ENCODE measurements around the gene ACKR2.

- TF ChIP-seq CTCF (optimal IDR thresholded peaks at IDR 0.05 in 1 of 3, IDR thresholded peaks at IDR 0.05 in 1 of 3, conservative IDR thresholded peaks at IDR 0.05 in 1 of 3; ENCODE audit: extremely low read depth in 1 of 3, insufficient read depth in 2 of 3, low read length in 3 of 3) (no peak), EZH2 (IDR thresholded peaks at IDR 0.05; ENCODE audit: low read length) (no peak)
Measured at GRCh38 chr3:42764115-42764514, 45.1 kb upstream of the ACKR2 start.

All from keratinocyte (primary cell).